IPS DF 4.7 (cell line): ENCODE results near the gene SBNO1.
"Not testable (repeated sequence)": the region's sequence is repeated elsewhere in the genome, so short reads cannot be mapped to it uniquely, and the experiment has no call there.

ENCODE experiments used
- DNase-seq: peaks from one replicate; pipeline ENCODE4 v3.0.0-alpha.2; 2013; ENCODE audit warnings: low spot score; ENCODE audit errors: extremely low read depth

SBNO1 gene

GRCh38 chr12:123250471-123251383 is 113.9 kb downstream of the SBNO1 start:
- no peak for DNase-seq

- DNase-seq: not testable (repeated sequence)
Measured at GRCh38 chr12:123248996-123249741, 115.5 kb downstream of the SBNO1 start.

GRCh38 chr12:123248129-123248528 is 116.5 kb downstream of the SBNO1 start:
- not testable (repeated sequence) for DNase-seq

GRCh38 chr12:123245678-123246077 is 119.0 kb downstream of the SBNO1 start:
- no peak for DNase-seq

- DNase-seq: no peak
Measured at GRCh38 chr12:123243671-123244262, 120.9 kb downstream of the SBNO1 start.

- no peak for DNase-seq
Measured at GRCh38 chr12:123242116-123242904, 122.3 kb downstream of the SBNO1 start.
